Astrocyte (in vitro differentiated cells and primary cell): Measurements from ENCODE around the gene ANXA2.

ENCODE experiments used
- CTCF ChIP-seq: IDR thresholded peaks from 2 replicates; pipeline ENCODE4 v1.5.1; 2011; ENCODE audit warnings: low read depth, mild to moderate bottlenecking, inconsistent platforms, low read length, moderate library complexity; ENCODE audit not compliant: insufficient read depth
- EZH2 ChIP-seq: IDR thresholded peaks from 2 replicates; pipeline ENCODE4 v1.6.1; 2012; ENCODE audit warnings: mild to moderate bottlenecking, low read length, inconsistent platforms; ENCODE audit not compliant: insufficient read depth

- TF ChIP-seq CTCF, result no peak
- TF ChIP-seq EZH2, result no peak
Measured at GRCh38 chr15:60373745-60374144, 24.0 kb downstream of the ANXA2 start.
